K562 (cell line): ENCODE measurements around the gene CDC42BPB. TPM values are rescaled to one million over a fixed set of nuclear protein-coding genes. Genes with fewer than 3 reads are reported as not detected.

Experiments
- DLX4 ChIP-seq: fragments of 250-450 bp; sonication (Bioruptor Pico); IDR thresholded peaks from 2 replicates; pipeline ENCODE4 v1.6.1; 2021; ENCODE audit warnings: mild to moderate bottlenecking
- ETV1 ChIP-seq: fragments of 450-650 bp; conservative IDR thresholded peaks from 2 replicates; pipeline ENCODE4 v1.6.1; 2016; ENCODE audit warnings: missing genetic modification characterization, control low read depth, low read depth, missing compliant biosample characterization
- KLF13 ChIP-seq: fragments of 450-650 bp; IDR thresholded peaks from 2 replicates; pipeline ENCODE4 v1.6.1; 2016; ENCODE audit warnings: missing genetic modification characterization, low read depth, mild to moderate bottlenecking, missing compliant biosample characterization, moderate library complexity, borderline replicate concordance
- LARP7 ChIP-seq: fragments of 450-650 bp; IDR thresholded peaks from 2 replicates; pipeline ENCODE4 v1.6.1; 2016
- RB1 ChIP-seq: fragments of 450-650 bp; IDR thresholded peaks from 2 replicates; pipeline ENCODE4 v1.6.1; 2017; ENCODE audit warnings: low read depth, mild to moderate bottlenecking
- SMC3 ChIP-seq: conservative IDR thresholded peaks from 2 replicates; pipeline ENCODE4 v1.6.1; 2011; ENCODE audit warnings: low read depth, low read length, improper control_type of control experiment; ENCODE audit not compliant: insufficient read depth
- TAF15 ChIP-seq: fragments of 200-400 bp; formaldehyde crosslinking; IDR thresholded peaks from 2 replicates; pipeline ENCODE4 v1.6.1; 2017; ENCODE audit warnings: mild to moderate bottlenecking, low read depth, low read length, moderate library complexity
- polyA plus RNA-seq, 8 experiments: library from polyadenylated mRNA; depleted of rRNA in 4 of 8; stranded (reverse) in 5 of 8; unstranded in 3 of 8; fragments of >200 nt; fragmentation: Nextera tagmentation in 2 of 8; fragmentation: Illumina TruSeq in 1 of 8; extraction: Ambion mirVana in 2 of 8; extraction: Trizol in 1 of 8; gene quantifications; 2 replicates each; pipeline versions ENCODE4 v1.2.1 to v1.2.3, GENCODE V29; 2011 to 2014; ENCODE audit warnings: inconsistent platforms in 1 of 8, missing spikeins in 1 of 8
- total RNA-seq, 7 experiments: library from RNA; depleted of rRNA in 6 of 7; stranded (reverse); fragments of >200 nt in 6 of 7; fragmentation: Illumina TruSeq in 2 of 7; extraction: Trizol in 2 of 7; gene quantifications; 2 replicates each; pipeline versions ENCODE4 v1.2.1 to v1.2.3, GENCODE V29; 2011 to 2021; ENCODE audit warnings: low replicate concordance in 1 of 7
- TF ChIP-seq, protein P1 (sequence below), 2 experiments: fragments of 450-650 bp in 1 of 2; sonication (generic) in 1 of 2; formaldehyde crosslinking in 1 of 2; IDR thresholded peaks; 2 replicates each; pipeline versions ENCODE4 v1.7.1 to v1.9.0; 2016 to 2022; ENCODE audit warnings: inconsistent platforms in 1 of 2, mild to moderate bottlenecking in 1 of 2, missing genetic modification reagents in 1 of 2
- TF ChIP-seq, protein P2 (sequence below), 2 experiments: fragments of 450-650 bp in 1 of 2; sonication (generic) in 1 of 2; formaldehyde crosslinking; conservative IDR thresholded peaks; 2 replicates each; pipeline versions ENCODE4 v1.4.0 to v1.8.1; 2020 to 2022; ENCODE audit warnings: mild to moderate bottlenecking in 1 of 2, missing genetic modification reagents in 1 of 2

Gene CDC42BPB
- total and polyA plus RNA-seq, 9 of the 15 experiments (the other 6 are each of a cell fraction or from before 2014, with no cell fraction given): 0.07 to 24.3 (median 12.6) TPM

DNA sequence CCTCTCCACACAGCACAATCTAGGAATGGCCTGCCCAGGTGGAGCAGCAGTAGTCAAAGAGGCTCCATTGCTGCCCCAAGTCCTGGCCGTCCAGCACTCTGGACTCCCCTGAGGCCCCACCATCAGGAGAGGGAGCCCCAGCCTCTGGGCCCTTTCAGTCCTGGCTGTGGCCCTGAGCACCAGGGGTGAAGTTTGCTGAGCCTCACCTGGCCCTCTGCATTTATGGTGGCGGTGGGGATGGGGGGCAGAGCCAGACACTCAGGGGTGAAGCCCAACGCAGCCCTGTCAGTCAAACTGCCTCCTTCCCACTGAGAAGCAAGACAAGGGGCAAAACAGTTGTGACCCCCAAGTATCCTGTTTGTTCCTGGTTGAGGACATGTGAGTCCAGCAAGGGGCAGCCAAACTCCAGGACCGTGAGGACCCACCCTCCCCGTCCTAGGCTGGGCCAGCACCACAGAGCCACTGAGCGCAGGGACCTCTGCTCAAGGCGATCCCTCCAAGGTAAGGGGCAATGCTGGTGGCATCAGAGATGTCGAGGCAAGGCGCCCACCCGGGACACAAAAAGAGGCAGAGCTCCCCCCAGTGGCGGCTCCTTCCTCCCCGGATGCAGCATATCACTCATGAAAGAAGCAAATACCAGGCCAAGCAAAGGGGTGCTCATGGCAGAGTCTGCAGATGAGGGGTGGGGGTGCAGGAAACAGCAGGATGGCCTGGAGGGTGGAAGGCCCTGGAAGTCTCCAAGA lies 139.7 kb downstream of the CDC42BPB start (continued):
- TF ChIP-seq, protein P1, sequence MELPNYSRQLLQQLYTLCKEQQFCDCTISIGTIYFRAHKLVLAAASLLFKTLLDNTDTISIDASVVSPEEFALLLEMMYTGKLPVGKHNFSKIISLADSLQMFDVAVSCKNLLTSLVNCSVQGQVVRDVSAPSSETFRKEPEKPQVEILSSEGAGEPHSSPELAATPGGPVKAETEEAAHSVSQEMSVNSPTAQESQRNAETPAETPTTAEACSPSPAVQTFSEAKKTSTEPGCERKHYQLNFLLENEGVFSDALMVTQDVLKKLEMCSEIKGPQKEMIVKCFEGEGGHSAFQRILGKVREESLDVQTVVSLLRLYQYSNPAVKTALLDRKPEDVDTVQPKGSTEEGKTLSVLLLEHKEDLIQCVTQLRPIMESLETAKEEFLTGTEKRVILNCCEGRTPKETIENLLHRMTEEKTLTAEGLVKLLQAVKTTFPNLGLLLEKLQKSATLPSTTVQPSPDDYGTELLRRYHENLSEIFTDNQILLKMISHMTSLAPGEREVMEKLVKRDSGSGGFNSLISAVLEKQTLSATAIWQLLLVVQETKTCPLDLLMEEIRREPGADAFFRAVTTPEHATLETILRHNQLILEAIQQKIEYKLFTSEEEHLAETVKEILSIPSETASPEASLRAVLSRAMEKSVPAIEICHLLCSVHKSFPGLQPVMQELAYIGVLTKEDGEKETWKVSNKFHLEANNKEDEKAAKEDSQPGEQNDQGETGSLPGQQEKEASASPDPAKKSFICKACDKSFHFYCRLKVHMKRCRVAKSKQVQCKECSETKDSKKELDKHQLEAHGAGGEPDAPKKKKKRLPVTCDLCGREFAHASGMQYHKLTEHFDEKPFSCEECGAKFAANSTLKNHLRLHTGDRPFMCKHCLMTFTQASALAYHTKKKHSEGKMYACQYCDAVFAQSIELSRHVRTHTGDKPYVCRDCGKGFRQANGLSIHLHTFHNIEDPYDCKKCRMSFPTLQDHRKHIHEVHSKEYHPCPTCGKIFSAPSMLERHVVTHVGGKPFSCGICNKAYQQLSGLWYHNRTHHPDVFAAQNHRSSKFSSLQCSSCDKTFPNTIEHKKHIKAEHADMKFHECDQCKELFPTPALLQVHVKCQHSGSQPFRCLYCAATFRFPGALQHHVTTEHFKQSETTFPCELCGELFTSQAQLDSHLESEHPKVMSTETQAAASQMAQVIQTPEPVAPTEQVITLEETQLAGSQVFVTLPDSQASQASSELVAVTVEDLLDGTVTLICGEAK (IDR thresholded peaks at IDR 0.05): no peak
- TF ChIP-seq, protein P1 (CRISPR knock-in tag; IDR thresholded peaks at IDR 0.05): no peak
- 0 out of 2 replicates have a peak, but pooled peaks have one; percentile 22 for TF ChIP-seq RB1
- TF ChIP-seq SMC3: peak; percentile 76
- no peak for TF ChIP-seq TAF15
- no peak for TF ChIP-seq DLX4 (CRISPR knock-in tag)
- no peak for TF ChIP-seq KLF13 (tag)
- TF ChIP-seq, protein P2, sequence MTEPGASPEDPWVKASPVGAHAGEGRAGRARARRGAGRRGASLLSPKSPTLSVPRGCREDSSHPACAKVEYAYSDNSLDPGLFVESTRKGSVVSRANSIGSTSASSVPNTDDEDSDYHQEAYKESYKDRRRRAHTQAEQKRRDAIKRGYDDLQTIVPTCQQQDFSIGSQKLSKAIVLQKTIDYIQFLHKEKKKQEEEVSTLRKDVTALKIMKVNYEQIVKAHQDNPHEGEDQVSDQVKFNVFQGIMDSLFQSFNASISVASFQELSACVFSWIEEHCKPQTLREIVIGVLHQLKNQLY (CRISPR knock-in tag; conservative IDR thresholded peaks at IDR 0.05): no peak
- 0 out of 2 replicates have a peak, but pooled peaks have one; percentile 36 for TF ChIP-seq ETV1 (tag)
- no peak for TF ChIP-seq LARP7
